HCT116 (cell line): ENCODE results near the gene RASL10A.

Source experiments
- CBX3 ChIP-seq: IDR thresholded peaks from 2 replicates; pipeline ENCODE4 v1.6.1; 2012; ENCODE audit warnings: low read depth
- EZH2phosphoT487 ChIP-seq: fragments of 200-600 bp; IDR thresholded peaks from 2 replicates; pipeline ENCODE4 v1.6.1; 2018; ENCODE audit warnings: antibody characterized with exemption, borderline replicate concordance
- POLR2A ChIP-seq: IDR thresholded peaks from 2 replicates; pipeline ENCODE4 v1.7.0; 2011; ENCODE audit warnings: borderline replicate concordance; ENCODE audit not compliant: insufficient read depth, insufficient read length; ENCODE audit errors: extremely low read depth
- RAD21 ChIP-seq: IDR thresholded peaks from 2 replicates; pipeline ENCODE4 v1.6.1; 2012; ENCODE audit warnings: low read depth, mild to moderate bottlenecking
- SIN3A ChIP-seq: IDR thresholded peaks from 2 replicates; pipeline ENCODE4 v1.6.1; 2012; ENCODE audit warnings: low read depth
- SP1 ChIP-seq: IDR thresholded peaks from 2 replicates; pipeline ENCODE4 v1.6.1; 2012; ENCODE audit warnings: low read depth
- YY1 ChIP-seq: IDR thresholded peaks from 2 replicates; pipeline ENCODE4 v1.6.1; 2011; ENCODE audit warnings: low read length, low read depth, moderate library complexity, mild to moderate bottlenecking; ENCODE audit not compliant: insufficient replicate concordance; ENCODE audit errors: extremely low read depth
- ZFX ChIP-seq: fragments of 450-650 bp; IDR thresholded peaks from 2 replicates; pipeline ENCODE4 v1.6.1; 2017
- ZNF274 ChIP-seq: fragments of 200-500 bp; sonication (Bioruptor generic); IDR thresholded peaks from 2 replicates; pipeline ENCODE4 v1.6.1; 2014; ENCODE audit warnings: mild to moderate bottlenecking, low read depth, low read length, inconsistent platforms
- TF ChIP-seq, protein P1 (sequence below), 3 experiments: fragments of 200-600 bp in 1 of 3; sonication (generic) in 1 of 3; IDR thresholded peaks in 2 of 3; conservative IDR thresholded peaks in 1 of 3; 2 replicates each; pipeline ENCODE4 v1.5.1; 2012 to 2017; ENCODE audit warnings: low read depth in 2 of 3, low read length in 2 of 3, antibody characterized with exemption in 1 of 3, borderline replicate concordance in 1 of 3, control low read depth in 1 of 3, mild to moderate bottlenecking in 1 of 3, mixed read lengths in 1 of 3, mixed run types in 1 of 3, moderate library complexity in 1 of 3; ENCODE audit not compliant: insufficient read depth in 1 of 3
- TF ChIP-seq, protein P2 (sequence below): IDR thresholded peaks from 2 replicates; pipeline ENCODE4 v1.6.1; 2012
- TF ChIP-seq, protein P3 (sequence below): IDR thresholded peaks from 2 replicates; pipeline ENCODE4 v1.6.1; 2012; ENCODE audit warnings: low read depth

DNA sequence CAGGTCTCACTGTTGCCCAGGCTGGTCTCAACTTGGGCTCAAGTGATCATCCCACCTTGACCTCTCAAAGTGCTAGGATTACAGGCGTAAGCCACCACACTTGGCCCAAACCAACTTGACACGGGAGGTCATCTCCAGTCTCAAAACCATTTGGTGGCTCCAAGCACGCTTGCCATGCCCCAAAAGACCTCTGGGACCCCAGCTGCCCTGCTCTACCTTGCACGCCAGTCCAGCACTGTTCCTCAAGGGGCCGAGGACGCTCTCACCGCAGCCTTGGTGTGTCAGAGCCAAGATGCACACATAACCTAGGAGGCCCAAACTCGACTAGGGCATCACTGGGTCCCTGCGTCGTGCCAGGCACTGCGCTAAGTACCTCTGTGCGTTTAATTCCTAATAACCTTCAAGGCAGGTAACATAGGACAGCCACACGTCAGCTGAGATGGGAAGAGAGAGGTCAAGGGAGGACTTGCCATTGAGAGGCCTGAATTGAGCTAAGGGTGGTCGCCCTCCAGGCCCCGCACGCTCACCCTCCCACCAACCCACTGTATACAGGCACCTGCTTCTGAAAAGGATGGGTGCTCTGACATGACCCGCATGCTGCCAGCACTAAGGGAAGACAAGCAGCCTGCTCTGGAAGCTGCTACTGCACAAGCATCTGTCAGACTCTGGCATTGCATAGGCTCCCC lies 13.6 kb downstream of the RASL10A start:
- TF ChIP-seq SIN3A (no peak), YY1 (no peak), SP1 (no peak), CBX3 (no peak), EZH2phosphoT487 (no peak), POLR2A (no peak), ZFX (no peak), ZNF274 (no peak), RAD21 (no peak)
- TF ChIP-seq, protein P1, sequence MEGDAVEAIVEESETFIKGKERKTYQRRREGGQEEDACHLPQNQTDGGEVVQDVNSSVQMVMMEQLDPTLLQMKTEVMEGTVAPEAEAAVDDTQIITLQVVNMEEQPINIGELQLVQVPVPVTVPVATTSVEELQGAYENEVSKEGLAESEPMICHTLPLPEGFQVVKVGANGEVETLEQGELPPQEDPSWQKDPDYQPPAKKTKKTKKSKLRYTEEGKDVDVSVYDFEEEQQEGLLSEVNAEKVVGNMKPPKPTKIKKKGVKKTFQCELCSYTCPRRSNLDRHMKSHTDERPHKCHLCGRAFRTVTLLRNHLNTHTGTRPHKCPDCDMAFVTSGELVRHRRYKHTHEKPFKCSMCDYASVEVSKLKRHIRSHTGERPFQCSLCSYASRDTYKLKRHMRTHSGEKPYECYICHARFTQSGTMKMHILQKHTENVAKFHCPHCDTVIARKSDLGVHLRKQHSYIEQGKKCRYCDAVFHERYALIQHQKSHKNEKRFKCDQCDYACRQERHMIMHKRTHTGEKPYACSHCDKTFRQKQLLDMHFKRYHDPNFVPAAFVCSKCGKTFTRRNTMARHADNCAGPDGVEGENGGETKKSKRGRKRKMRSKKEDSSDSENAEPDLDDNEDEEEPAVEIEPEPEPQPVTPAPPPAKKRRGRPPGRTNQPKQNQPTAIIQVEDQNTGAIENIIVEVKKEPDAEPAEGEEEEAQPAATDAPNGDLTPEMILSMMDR (IDR thresholded peaks at IDR 0.05 in 2 of 3, conservative IDR thresholded peaks at IDR 0.05 in 1 of 3; ENCODE audit: borderline replicate concordance in 1 of 3, insufficient read depth in 1 of 3, low read depth in 2 of 3, low read length in 2 of 3) = no peak
- TF ChIP-seq, protein P2, sequence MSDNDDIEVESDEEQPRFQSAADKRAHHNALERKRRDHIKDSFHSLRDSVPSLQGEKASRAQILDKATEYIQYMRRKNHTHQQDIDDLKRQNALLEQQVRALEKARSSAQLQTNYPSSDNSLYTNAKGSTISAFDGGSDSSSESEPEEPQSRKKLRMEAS = no peak
- TF ChIP-seq, protein P3, sequence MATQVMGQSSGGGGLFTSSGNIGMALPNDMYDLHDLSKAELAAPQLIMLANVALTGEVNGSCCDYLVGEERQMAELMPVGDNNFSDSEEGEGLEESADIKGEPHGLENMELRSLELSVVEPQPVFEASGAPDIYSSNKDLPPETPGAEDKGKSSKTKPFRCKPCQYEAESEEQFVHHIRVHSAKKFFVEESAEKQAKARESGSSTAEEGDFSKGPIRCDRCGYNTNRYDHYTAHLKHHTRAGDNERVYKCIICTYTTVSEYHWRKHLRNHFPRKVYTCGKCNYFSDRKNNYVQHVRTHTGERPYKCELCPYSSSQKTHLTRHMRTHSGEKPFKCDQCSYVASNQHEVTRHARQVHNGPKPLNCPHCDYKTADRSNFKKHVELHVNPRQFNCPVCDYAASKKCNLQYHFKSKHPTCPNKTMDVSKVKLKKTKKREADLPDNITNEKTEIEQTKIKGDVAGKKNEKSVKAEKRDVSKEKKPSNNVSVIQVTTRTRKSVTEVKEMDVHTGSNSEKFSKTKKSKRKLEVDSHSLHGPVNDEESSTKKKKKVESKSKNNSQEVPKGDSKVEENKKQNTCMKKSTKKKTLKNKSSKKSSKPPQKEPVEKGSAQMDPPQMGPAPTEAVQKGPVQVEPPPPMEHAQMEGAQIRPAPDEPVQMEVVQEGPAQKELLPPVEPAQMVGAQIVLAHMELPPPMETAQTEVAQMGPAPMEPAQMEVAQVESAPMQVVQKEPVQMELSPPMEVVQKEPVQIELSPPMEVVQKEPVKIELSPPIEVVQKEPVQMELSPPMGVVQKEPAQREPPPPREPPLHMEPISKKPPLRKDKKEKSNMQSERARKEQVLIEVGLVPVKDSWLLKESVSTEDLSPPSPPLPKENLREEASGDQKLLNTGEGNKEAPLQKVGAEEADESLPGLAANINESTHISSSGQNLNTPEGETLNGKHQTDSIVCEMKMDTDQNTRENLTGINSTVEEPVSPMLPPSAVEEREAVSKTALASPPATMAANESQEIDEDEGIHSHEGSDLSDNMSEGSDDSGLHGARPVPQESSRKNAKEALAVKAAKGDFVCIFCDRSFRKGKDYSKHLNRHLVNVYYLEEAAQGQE = no peak
